NCI-H748 (cell line): ENCODE measurements around the gene PHKA1.
"Not testable (repeated sequence)": the region's sequence is repeated elsewhere in the genome, so short reads cannot be mapped to it uniquely, and the experiment has no call there.

Source experiments
- DNase-seq: peaks from one replicate; lab custom pipeline; 2025; ENCODE audit not compliant: unreplicated experiment; lab: John Stamatoyannopoulos, UW

The PHKA1 gene

GRCh38 chrX:72669508-72669907 lies 44.6 kb downstream of the PHKA1 start:
- not testable (repeated sequence) for DNase-seq

- no peak for DNase-seq
Observed at GRCh38 chrX:72666451-72666850, 47.7 kb downstream of the PHKA1 start.

GRCh38 chrX:72663737-72664136 lies 50.4 kb downstream of the PHKA1 start:
- no peak for DNase-seq

- DNase-seq: no peak
Observed at GRCh38 chrX:72662020-72662747, 51.9 kb downstream of the PHKA1 start.

- no peak for DNase-seq
Observed at GRCh38 chrX:72659723-72660122, 54.4 kb downstream of the PHKA1 start.

GRCh38 chrX:72652082-72652481 lies 62.0 kb downstream of the PHKA1 start:
- no peak for DNase-seq

GRCh38 chrX:72644946-72645345 lies 69.2 kb downstream of the PHKA1 start:
- DNase-seq: no peak

GRCh38 chrX:72641611-72642010 lies 72.5 kb downstream of the PHKA1 start:
- DNase-seq: no peak

GRCh38 chrX:72635930-72636329 lies 78.2 kb downstream of the PHKA1 start:
- DNase-seq: no peak

GRCh38 chrX:72634331-72634730 lies 79.8 kb downstream of the PHKA1 start:
- no peak for DNase-seq

- no peak for DNase-seq
Observed at GRCh38 chrX:72630185-72630584, 83.9 kb downstream of the PHKA1 start.

- no peak for DNase-seq
Observed at GRCh38 chrX:72624194-72624593, 89.9 kb downstream of the PHKA1 start.

GRCh38 chrX:72621625-72622485 lies 92.3 kb downstream of the PHKA1 start:
- no peak for DNase-seq

GRCh38 chrX:72621163-72621562 lies 92.9 kb downstream of the PHKA1 start:
- no peak for DNase-seq

GRCh38 chrX:72620550-72621145 lies 93.5 kb downstream of the PHKA1 start:
- DNase-seq: no peak

GRCh38 chrX:72609313-72609712 lies 104.8 kb downstream of the PHKA1 start:
- DNase-seq: no peak

- no peak for DNase-seq
Observed at GRCh38 chrX:72604705-72605104, 109.4 kb downstream of the PHKA1 start.

- no peak for DNase-seq
Observed at GRCh38 chrX:72604112-72604511, 110.0 kb downstream of the PHKA1 start.

GRCh38 chrX:72591038-72591437 lies 123.1 kb downstream of the PHKA1 start:
- not testable (repeated sequence) for DNase-seq

GRCh38 chrX:72584163-72584562 lies 129.9 kb downstream of the PHKA1 start:
- DNase-seq: no peak

- no peak for DNase-seq
Observed at GRCh38 chrX:72576141-72576894, 137.8 kb downstream of the PHKA1 start.
